Loucy (cell line): ENCODE results near the gene FAM9C.
A peak's percentile ranks its signal among the peaks of the same experiment; 100 is the strongest.

Source experiments
- H2AFZ ChIP-seq: fragments of 200-600 bp; sonication (generic); 2 replicates; pipeline ENCODE4 v1.6.0; 2016; ENCODE audit warnings: antibody characterized with exemption, mild to moderate bottlenecking, low read length, moderate library complexity
- H3F3A ChIP-seq: fragments of 200-600 bp; 2 replicates; pipeline ENCODE4 v1.6.0; 2016; ENCODE audit warnings: antibody characterized with exemption, low read depth, mild to moderate bottlenecking
- H3K27me3 ChIP-seq: fragments of 200-600 bp; sonication (generic); 2 replicates; pipeline ENCODE4 v1.6.1; 2014; ENCODE audit warnings: low read length, mild to moderate bottlenecking; ENCODE audit not compliant: insufficient read depth, poor library complexity, severe bottlenecking
- H3K36me3 ChIP-seq: fragments of 200-600 bp; sonication (generic); 2 replicates; pipeline ENCODE4 v1.6.1; 2016; ENCODE audit warnings: low read length; ENCODE audit not compliant: insufficient read depth
- H3K4me1 ChIP-seq: fragments of 200-600 bp; sonication (generic); 2 replicates; pipeline ENCODE4 v1.5.1; 2014; ENCODE audit warnings: low read length, mild to moderate bottlenecking; ENCODE audit not compliant: insufficient read depth, poor library complexity, severe bottlenecking
- H3K4me2 ChIP-seq: fragments of 200-600 bp; sonication (generic); 2 replicates; pipeline ENCODE4 v1.6.0; 2014; ENCODE audit warnings: antibody characterized with exemption, low read length, low read depth, mild to moderate bottlenecking; ENCODE audit not compliant: poor library complexity, severe bottlenecking
- H3K4me3 ChIP-seq: fragments of 200-600 bp; sonication (generic); 2 replicates; pipeline ENCODE4 v1.5.1; 2014; ENCODE audit warnings: low read length, mild to moderate bottlenecking, mixed read lengths; ENCODE audit not compliant: poor library complexity, severe bottlenecking
- H3K79me2 ChIP-seq: fragments of 200-600 bp; sonication (generic); 2 replicates; pipeline ENCODE4 v1.6.1; 2014; ENCODE audit warnings: low read length; ENCODE audit not compliant: insufficient read depth
- H3K9ac ChIP-seq: fragments of 200-600 bp; sonication (generic); 2 replicates; pipeline ENCODE4 v1.6.0; 2014; ENCODE audit warnings: mild to moderate bottlenecking, low read depth, low read length, moderate library complexity; ENCODE audit not compliant: poor library complexity, severe bottlenecking
- H3K9me2 ChIP-seq: fragments of 200-600 bp; sonication (generic); replicated peaks from 2 replicates; pipeline ENCODE4 v1.6.1; 2016; ENCODE audit warnings: low read depth, low read length, mixed read lengths
- H3K9me3 ChIP-seq: fragments of 200-600 bp; sonication (generic); 2 replicates; pipeline ENCODE4 v1.6.1; 2014; ENCODE audit warnings: mild to moderate bottlenecking, antibody characterized with exemption, low read length, low read depth; ENCODE audit not compliant: insufficient read depth
- H4K20me1 ChIP-seq: fragments of 200-600 bp; sonication (generic); 2 replicates; pipeline ENCODE4 v1.6.0; 2014; ENCODE audit warnings: antibody characterized with exemption, low read length, mild to moderate bottlenecking; ENCODE audit not compliant: insufficient read depth, poor library complexity, severe bottlenecking
- EZH2phosphoT487 ChIP-seq: fragments of 200-600 bp; IDR thresholded peaks from 2 replicates; pipeline ENCODE4 v1.6.1; 2018; ENCODE audit warnings: antibody characterized with exemption, mild to moderate bottlenecking, moderate library complexity, borderline replicate concordance
- TF ChIP-seq, protein P1 (sequence below): fragments of 200-600 bp; sonication (generic); conservative IDR thresholded peaks from 2 replicates; pipeline ENCODE4 v1.5.1; 2014; ENCODE audit warnings: mild to moderate bottlenecking, antibody characterized with exemption, low read length

The FAM9C gene

DNA sequence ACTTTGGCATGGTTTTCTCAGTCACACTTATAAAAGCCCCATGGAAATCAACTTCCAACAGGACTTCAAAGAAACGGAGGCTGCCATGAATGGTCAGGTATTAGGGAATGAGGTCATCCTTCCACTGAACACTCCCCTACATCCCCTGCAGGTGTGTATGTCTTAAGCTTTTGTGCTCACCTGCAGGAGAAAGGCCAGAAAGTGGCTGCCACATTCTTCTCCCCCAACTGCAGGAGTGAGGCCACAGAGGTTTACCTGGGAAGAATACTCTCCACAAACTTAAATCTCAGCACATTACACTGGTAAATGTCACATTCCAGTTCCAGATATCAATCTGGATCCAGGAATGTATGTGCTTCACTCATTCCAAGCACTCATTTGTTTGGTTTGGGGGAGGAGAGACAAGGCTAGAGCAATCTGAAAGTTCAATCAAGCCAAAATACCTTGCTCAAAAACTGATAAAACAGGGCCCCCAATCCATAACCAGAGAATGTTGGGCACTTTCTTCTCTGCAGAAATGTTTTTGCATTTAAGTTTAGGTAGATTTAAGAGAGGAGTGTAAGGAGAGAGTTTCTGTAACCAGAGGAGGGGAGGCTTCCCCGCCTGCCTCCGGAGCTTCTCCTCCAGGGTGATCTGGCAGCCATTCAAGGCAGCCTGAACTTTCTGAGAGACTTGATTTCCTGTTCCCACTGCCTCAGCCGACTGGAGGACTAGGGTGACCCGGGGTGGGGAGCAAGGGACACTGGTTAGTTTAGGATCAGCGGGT, 15.4 kb downstream of the FAM9C start:
- H2AFZ ChIP-seq = 0 out of 2 replicates have a peak overlapping the region, but pooled peaks have one; percentile 4

DNA sequence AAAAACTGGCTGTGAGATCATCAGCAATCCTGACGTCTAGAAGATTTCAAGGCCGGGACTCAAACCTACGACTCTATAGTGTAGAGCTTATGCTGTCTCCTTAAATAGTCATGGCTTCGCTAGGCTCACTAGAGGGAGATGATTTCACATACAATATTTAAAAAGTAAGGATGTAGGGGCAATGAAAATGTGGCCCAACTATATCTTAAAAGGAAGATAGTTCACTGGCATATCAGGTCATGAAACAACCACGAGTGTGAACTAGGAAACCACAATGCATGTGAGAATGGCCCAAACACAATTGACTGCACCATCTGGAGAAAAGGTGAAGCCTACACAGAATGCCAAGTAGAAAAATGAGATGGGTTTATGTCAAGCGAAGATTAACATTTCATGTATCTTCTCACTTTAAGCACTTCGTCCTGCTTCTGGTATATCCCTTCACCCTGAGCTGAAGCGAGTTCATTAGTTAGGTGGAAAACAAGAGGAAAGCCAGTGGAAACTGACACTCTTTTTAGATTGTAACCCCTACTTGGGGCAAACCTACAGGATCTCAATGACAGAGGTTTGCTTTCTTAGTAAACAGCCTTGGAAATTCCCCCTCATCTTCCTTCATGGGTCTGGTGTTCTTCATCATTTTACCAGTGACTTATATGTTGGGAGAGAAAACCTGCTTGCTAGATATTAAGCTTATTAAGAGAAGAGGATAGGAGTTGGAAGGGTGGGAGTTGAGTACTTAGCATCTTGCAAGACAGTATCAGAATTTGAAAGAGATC, 17.4 kb downstream of the FAM9C start:
- H3K4me2 ChIP-seq = peak overlapping the region; percentile 44
- no peaks in the 10 kb centered on the region for H3F3A ChIP-seq
- no peaks in the 10 kb centered on the region for H3K9me2 ChIP-seq
- H3K4me1 ChIP-seq = peaks cover 50% of the 10 kb centered on the region
- no peak overlapping the region for H2AFZ ChIP-seq
- no peak for TF ChIP-seq EZH2phosphoT487
- TF ChIP-seq, protein P1, sequence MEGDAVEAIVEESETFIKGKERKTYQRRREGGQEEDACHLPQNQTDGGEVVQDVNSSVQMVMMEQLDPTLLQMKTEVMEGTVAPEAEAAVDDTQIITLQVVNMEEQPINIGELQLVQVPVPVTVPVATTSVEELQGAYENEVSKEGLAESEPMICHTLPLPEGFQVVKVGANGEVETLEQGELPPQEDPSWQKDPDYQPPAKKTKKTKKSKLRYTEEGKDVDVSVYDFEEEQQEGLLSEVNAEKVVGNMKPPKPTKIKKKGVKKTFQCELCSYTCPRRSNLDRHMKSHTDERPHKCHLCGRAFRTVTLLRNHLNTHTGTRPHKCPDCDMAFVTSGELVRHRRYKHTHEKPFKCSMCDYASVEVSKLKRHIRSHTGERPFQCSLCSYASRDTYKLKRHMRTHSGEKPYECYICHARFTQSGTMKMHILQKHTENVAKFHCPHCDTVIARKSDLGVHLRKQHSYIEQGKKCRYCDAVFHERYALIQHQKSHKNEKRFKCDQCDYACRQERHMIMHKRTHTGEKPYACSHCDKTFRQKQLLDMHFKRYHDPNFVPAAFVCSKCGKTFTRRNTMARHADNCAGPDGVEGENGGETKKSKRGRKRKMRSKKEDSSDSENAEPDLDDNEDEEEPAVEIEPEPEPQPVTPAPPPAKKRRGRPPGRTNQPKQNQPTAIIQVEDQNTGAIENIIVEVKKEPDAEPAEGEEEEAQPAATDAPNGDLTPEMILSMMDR = peak; percentile 20; the same call in 1 of the 2 replicates
- H3K4me3 ChIP-seq = no peak overlapping the region
- no peaks in the 10 kb centered on the region for H4K20me1 ChIP-seq
- no peaks in the 10 kb centered on the region for H3K27me3 ChIP-seq
- peak overlapping the region; percentile 35 for H3K9ac ChIP-seq
- H3K9me3 ChIP-seq = no peaks in the 10 kb centered on the region
- H3K36me3 ChIP-seq = no peaks in the 10 kb centered on the region
- no peaks in the 10 kb centered on the region for H3K79me2 ChIP-seq

More for the DNA sequence above, 15.4 kb downstream of the FAM9C start:
- Histone ChIP-seq H3K9ac (no peak overlapping the region), H3K4me1 (peaks cover 50% of the 10 kb centered on the region), H3K36me3 (no peaks in the 10 kb centered on the region), H3K9me3 (no peaks in the 10 kb centered on the region), H3K79me2 (no peaks in the 10 kb centered on the region), H3K27me3 (no peaks in the 10 kb centered on the region), H3K4me3 (no peak overlapping the region), H3K9me2 (no peaks in the 10 kb centered on the region), H3K4me2 (no peak overlapping the region), H3F3A (no peaks in the 10 kb centered on the region), H4K20me1 (no peaks in the 10 kb centered on the region)
- no peak for TF ChIP-seq EZH2phosphoT487
- TF ChIP-seq, protein P1 = no peak

DNA sequence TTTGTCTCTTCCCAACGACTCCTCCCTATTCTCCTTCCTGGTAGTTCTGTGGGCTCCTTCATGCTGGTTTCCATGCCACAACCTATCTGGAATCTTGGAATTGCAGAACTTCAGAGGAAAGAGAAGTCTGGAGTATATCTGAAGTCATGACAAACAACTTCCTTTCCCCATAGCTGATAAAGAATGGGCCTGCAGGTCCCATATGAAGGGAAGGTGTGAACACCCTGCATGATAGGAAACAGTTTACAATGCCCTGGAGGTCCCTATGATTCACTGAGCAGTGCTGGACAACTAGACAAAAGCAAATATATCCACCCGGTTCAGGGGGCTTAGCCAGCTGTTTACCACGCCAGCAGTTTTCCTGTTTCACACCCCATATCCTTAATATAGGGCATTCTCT, 19.4 kb downstream of the FAM9C start:
- no peaks in the 10 kb centered on the region for H3K27me3 ChIP-seq
- no peak overlapping the region for H2AFZ ChIP-seq
- no peaks in the 10 kb centered on the region for H3F3A ChIP-seq
- no peak overlapping the region for H3K4me3 ChIP-seq
- no peaks in the 10 kb centered on the region for H3K9me2 ChIP-seq
- no peak overlapping the region for H3K9ac ChIP-seq
- H3K4me1 ChIP-seq = peaks cover 44% of the 10 kb centered on the region
- no peaks in the 10 kb centered on the region for H3K36me3 ChIP-seq
- no peaks in the 10 kb centered on the region for H3K79me2 ChIP-seq
- H3K4me2 ChIP-seq = peak overlapping the region; percentile 7
- H4K20me1 ChIP-seq = no peaks in the 10 kb centered on the region
- TF ChIP-seq, protein P1 = no peak
- TF ChIP-seq EZH2phosphoT487 = no peak
- no peaks in the 10 kb centered on the region for H3K9me3 ChIP-seq
